Measurements from ENCODE around the gene CMSS1. TPM values are rescaled to one million over a fixed set of nuclear protein-coding genes. Genes with fewer than 3 reads are reported as not detected.
A peak's percentile ranks its signal among the peaks of the same experiment; 100 is the strongest.

Gene CMSS1
- total and polyA plus RNA-seq, 2 of the 13 experiments (the other 11 are each of a cell fraction or from before 2014, with no cell fraction given), result 6.4 to 48.7 TPM

GRCh38 chr3:99875929-99876841, 58.5 kb downstream of the CMSS1 start (continued):
- TF ChIP-seq ZNF564 (CRISPR knock-in tag; IDR thresholded peaks at IDR 0.05) (peak; percentile 76), KAT2B (IDR thresholded peaks at IDR 0.05; ENCODE audit: borderline replicate concordance, low read depth, low read length) (no peak), CENPT (CRISPR knock-in tag; IDR thresholded peaks at IDR 0.05; ENCODE audit: low read depth) (0 out of 2 replicates have a peak, but pooled peaks have one; percentile 57), FOXP1 (IDR thresholded peaks at IDR 0.05) (no peak), FOXP1 (CRISPR knock-in tag; IDR thresholded peaks at IDR 0.05) (no peak), ZNF34 (CRISPR knock-in tag; IDR thresholded peaks at IDR 0.05; ENCODE audit: borderline replicate concordance) (no peak), ZNF407 (CRISPR knock-in tag; IDR thresholded peaks at IDR 0.05; ENCODE audit: not compliant biosample characterization) (peak; percentile 75), ZNF225 (CRISPR knock-in tag; IDR thresholded peaks at IDR 0.05) (peak; percentile 79; the same call in 1 of the 2 replicates), ZNF329 (CRISPR knock-in tag; IDR thresholded peaks at IDR 0.05; ENCODE audit: low read depth) (peak; percentile 59; the same call in 1 of the 2 replicates), RFXAP (CRISPR knock-in tag; IDR thresholded peaks at IDR 0.05; ENCODE audit: borderline replicate concordance) (peak; percentile 88), ZBTB44 (CRISPR knock-in tag; IDR thresholded peaks at IDR 0.05) (peak; percentile 77), HINFP (CRISPR knock-in tag; IDR thresholded peaks at IDR 0.05; ENCODE audit: low read depth) (0 out of 2 replicates have a peak, but pooled peaks have one; percentile 52)

Measured in HepG2 (cell line).